Inferior parietal cortex (tissue), 1 donor: ENCODE results near the gene MSX1.

ENCODE experiments used
- DNase-seq: peaks from one replicate; pipeline ENCODE4 v3.0.0-alpha.2; 2016; ENCODE audit errors: extremely low spot score

Gene MSX1

DNA sequence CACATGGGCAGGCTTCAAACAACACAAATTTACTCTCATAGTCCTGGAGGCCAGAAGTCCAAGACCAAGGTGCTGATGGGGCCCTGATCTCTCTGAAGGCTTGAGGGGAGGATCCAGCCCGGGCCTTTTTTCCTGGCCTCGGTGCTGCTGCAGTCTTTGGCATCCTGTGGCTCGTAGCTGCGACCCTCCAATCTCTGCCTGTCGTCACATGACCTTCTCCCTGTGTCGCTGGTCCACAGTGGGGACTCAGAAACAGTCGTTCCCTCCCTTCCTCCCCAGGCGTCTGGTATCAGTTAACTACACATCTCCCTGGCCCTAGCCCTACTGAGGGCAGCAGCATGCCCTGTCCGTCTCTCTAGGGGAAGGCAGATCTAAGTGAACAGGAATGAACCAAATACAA is 19.1 kb upstream of the MSX1 start:
- DNase-seq: no peak

DNA sequence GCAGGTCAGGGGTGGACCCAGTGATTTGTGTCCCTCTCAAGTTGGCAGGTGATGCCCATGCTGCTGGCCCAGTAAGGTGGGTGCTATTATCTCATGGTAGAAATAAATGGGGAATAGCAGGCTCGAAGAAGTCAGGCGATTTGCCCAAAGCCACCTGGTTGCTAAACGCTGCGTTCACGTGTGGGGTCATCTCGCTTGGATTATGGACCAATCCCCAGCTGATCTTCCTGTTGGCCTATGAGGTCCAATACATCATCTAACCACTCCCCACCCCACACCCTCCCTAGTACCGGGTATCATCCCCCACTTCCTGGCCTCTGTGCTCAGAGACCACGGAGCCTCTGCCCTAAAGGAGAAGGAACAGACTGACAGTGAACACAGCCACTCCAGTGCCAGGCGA is 18.3 kb upstream of the MSX1 start:
- DNase-seq: no peak

- no peak for DNase-seq
These were observed 16.7 kb upstream of the MSX1 start for GRCh38 chr4:4842476-4843441.

- no peak for DNase-seq
These were observed 15.7 kb upstream of the MSX1 start for GRCh38 chr4:4843635-4844291.

DNA sequence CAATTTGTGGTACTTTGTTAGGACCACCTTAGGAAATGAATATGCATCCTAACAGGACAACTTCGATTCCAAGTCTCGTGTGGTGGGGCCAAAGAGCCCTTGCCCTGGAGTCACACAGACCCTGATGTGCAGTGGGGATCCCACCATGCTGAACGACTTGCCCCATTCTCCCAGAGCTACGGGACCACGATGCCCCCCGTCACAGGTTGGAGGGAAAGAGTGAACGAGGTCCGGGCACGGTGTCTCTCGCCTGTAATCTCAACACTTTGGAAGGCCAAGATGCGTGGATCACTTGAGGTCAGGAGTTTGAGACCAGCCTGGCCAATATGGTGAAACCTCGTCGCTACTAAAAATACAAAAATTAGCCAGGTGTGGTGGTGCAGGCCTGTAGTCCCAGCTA is 14.4 kb upstream of the MSX1 start:
- DNase-seq: no peak

DNA sequence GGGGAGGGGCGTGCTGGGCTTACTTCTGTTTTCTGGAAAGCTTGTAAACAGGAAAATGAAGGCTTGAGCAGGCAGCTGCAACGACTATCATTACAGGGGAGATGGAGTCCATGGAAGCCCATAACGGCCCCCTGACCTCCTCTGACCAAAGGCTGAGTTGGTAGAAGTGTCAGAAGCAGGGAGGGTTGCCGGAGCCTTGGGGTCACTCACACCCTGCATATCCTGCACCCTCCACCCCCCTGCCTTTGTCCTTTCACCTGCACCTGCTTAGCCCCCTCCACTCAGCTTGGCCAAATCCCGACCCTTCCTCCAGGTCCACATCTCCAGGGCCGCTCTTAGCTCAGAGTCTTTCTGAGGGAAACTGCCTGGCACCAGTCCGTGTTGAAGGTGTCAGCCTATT is 12.5 kb upstream of the MSX1 start:
- DNase-seq: no peak

GRCh38 chr4:4848540-4848939 is 10.9 kb upstream of the MSX1 start:
- DNase-seq: no peak

DNA sequence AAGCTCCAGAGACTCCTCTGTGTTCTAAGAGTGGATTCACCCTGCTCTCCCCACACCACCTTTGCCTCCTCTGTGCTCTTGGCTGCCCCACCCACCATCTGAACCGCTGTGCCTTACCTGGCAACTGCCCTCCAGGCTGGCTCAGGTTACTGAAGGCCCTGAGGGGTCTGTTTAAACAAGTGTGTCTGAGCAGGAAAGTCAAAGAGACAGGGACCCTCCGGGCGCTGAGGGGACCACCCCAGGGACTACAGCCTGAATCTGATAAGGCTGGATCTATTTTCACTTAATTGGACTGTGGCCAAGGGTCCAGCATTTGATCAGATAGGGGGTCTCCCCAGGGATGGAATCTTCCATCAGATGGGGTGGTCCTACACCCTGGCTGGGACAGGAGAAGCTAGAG is 10.4 kb upstream of the MSX1 start:
- DNase-seq: no peak

DNA sequence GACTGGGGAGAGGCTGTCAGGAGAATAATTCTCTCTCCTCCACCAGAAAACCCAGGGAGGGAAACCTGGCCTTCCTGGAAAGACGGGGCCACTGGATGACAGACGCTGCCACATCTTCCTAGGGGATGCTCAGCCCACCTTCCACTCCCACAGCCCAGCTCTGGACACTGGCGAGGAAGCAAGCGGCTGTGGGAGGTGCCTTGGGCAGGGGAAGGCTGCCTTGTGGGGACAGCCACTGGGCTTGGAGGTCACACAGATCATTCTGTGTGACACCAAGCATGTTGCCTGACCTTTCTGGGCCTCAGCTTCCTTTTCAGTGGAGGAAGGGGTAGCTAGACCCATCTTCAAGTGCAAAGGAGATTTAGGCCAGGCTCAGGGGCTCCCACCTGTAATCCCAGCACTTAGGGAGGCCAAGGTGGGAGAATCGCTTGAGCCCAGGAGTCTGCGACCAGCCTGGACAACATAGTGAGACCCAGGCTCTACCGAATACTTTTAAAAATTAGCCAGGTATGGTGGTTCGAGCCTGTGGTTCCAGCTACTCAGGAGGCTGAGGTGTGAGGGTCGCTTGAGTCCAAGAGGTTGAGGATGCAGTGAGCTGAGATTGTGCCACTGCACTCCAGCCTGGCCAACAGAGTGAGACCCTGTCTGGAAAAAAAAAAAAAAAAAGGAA is 9.8 kb upstream of the MSX1 start:
- no peak for DNase-seq

- DNase-seq: no peak
These were observed 8.4 kb upstream of the MSX1 start for GRCh38 chr4:4851081-4851480.

- DNase-seq: no peak
These were observed 7.6 kb upstream of the MSX1 start for GRCh38 chr4:4851906-4852305.

DNA sequence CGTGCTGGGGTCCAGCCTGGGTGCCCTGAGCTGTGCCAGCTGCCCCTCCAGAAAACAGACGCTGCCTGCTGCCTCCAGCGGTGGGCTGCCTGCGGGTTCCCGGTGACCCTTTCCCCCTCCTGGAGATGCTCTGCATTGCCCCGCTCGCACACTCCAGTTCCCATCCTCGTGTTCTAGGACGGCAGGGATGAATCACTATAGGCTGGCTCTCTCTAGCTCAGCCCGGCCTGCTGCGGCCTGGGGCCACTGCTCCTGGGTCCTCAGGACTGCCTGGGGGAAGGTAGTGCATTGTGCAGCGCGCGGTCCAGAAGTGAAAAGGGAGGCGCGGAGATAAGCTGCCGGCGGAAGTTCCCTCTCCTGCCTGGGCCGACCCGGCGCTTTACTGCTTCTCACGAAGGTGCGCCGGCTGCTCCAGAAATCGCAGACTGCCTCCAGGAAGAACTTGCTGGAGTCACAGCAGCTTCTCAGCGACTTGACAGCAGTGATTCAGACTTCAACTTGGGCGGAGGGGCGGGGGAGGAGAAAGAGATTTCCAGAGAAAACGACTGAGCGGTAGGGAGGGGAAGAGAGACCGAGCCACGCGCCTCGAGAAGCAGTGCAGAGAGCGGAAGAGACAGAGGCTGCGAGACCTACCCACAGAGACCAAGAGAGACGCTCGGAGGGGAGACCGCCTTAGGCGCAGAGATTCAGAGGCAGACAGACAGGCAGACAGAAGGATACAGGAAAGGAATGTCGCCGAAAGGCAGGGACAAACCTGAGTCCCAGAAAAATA is 6.7 kb upstream of the MSX1 start:
- no peak for DNase-seq

DNA sequence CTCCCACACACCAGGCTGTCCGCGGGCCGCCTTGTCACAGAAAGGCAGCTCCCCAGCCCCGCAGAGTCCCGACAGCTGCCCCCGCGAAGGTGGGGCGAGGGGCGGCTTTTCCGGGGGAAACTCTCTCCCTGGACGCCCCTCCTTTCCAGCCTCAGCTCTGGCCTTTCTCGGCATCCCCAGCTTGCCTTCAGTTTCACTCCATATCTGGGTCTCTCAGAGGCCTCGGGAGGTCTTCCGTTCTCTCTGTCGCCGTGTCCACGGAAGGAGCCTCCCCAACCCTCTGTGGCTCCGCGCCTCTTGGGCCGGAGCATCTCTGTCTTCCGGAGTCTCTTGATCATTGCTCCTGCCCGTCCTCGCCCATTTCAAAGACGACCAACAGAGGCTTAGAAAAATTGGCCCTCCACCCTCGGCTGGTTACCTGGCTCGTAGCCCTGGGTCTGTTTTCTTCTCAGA is 6.1 kb upstream of the MSX1 start:
- DNase-seq: no peak

DNA sequence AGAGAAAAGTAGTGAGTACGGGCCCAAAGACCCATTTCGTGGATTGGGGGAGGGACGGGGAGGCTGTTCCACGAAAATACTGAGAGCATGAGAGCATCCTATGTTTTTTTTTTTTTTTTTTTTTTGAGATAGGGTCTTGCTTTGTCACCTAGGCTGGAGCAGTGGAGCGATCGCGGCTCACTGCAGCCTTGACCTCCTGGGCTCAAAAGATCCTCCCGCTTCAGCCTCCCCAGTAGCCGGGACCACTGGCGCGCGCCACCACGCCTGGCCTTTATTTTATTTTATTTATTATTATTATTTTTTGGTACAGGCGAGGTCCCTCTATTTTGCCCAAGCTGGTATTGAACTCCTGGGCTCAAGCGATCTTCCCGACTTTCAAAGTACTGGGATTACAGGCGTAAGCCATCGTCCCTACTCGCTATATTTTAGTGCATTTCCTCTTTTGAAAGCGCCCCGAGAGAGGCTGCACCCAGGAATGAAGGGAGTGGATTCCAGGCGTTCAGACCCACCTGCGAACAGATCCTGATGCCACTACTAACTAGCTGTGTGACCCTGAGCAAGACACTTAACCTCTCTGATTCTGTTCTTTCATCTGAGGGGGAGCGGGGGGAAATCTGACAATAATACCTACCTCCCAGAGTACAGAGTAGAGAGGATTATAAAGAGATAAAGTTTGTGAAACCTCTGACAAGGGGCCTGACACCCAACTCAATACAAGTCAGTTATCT is 5.4 kb upstream of the MSX1 start:
- no peak for DNase-seq

DNA sequence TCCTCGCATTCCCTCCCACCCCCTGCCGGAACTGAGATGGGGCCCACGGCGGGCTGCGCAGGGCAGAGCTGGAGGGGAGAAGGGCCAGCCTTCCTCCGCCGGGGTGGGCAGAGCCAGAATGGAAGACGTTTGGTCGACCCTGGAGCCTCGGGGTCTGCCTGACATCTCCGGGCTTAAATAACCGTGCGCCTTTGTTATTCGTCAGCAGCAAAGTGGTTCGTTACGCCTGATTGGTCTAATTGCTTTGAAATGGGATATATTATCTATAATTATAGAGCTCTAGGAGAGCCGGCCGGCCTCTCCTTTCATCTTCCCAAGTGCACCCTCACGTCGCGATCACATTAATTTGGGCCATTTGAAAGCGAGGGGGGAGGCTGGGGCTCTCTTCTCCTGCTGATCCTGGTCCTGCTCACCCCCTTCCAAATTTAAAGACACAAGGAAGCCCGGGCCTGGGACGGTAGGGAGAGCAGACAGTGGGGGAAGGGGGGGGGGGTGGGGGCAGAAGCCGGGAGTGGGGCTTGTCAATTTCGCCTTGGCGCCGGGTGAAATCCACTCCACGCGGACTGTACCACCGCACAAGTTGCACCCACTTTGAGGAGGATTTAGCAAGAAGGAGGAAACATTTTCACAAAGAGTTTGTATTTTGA is 4.7 kb upstream of the MSX1 start:
- no peak for DNase-seq

- no peak for DNase-seq
These were observed 4.0 kb upstream of the MSX1 start for GRCh38 chr4:4855301-4856070.

DNA sequence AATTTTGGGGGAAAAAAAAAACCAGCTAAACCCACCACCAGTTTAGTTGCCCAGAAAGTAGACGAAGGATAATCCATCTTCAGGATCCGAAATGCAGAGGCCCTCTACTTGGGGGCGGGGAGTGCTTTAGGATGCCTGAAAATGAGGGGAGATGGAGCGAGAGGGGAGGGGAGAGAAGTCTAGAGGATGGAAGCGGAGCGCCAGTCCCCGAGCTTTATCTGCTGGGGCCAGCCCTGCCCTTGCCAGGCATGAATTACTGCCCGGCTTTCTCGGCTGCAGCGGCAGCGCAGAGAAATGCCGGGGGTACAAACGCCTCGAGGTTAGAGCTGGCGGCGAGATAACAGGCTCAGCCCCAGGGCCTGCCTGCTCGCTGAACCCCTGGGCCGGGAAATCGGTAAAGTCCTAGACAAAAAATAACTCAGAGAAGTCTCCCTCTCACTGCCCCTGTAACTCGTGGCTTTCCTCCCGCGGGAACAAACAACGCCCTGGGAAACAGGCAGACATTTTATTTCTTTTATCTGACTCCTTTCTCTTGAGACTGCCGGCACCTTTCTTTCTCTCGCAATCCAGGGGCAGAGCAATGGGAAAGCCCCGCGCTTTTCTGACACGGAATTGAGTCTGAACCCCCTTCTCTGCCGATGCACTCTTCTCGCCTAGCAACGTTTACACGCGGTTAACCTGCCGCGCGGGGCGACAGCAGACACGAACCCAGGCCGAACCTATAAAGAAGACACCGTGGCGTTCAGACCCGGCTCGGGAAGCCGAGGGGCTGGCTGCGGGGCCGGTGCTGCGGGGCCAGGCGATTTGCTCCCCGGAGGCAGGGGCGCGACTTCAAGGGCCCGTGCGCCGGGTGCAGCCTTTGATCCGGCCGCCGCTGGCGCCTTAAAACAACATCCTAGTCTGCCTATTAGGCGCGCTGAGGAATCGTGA is 3.1 kb upstream of the MSX1 start:
- no peak for DNase-seq

- DNase-seq: no peak
These were observed 2.3 kb upstream of the MSX1 start for GRCh38 chr4:4857001-4857808.
